ENCODE measurements around the gene CHSY1.

DNA sequence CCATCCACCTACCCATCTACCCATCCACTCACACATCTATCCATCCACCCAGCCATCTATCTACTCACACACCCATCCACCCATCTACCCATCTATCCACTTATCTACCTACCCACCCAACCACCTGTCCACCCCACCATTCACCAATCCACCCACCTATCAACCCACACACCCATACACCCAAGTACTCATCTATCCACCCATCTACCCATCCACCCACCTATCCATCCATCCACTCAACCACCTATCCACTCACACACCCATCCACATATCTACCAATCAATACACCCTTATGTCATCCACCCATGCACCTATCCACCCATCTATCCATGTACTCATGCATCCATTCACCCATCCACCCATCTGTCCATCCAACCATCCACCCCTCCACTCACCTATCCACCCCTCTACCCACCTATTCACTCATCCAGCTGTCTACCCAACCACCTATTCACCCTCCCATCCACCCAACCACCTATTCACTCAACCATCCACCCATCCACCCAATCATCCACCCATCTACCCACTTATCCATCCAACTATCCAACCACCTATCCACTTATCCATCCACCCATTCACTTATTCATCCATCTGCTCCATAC lies 109.8 kb downstream of the CHSY1 start:
- TF ChIP-seq POLR2A (IDR thresholded peaks at IDR 0.05; ENCODE audit: low read depth) (no peak), CTCF (IDR thresholded peaks at IDR 0.05) (no peak), EP300 (IDR thresholded peaks at IDR 0.05) (no peak), POLR2AphosphoS5 (IDR thresholded peaks at IDR 0.05) (no peak)
